ENCODE data around the gene SVEP1. TPM values are rescaled to one million over a fixed set of nuclear protein-coding genes. Genes with fewer than 3 reads are reported as not detected.
A peak's percentile ranks its signal among the peaks of the same experiment; 100 is the strongest.
"Not testable (repeated sequence)": the region's sequence is repeated elsewhere in the genome, so short reads cannot be mapped to it uniquely, and the experiment has no call there.

Gene SVEP1
- total RNA-seq = under 1 TPM; 0.11 to 0.13 TPM

DNA sequence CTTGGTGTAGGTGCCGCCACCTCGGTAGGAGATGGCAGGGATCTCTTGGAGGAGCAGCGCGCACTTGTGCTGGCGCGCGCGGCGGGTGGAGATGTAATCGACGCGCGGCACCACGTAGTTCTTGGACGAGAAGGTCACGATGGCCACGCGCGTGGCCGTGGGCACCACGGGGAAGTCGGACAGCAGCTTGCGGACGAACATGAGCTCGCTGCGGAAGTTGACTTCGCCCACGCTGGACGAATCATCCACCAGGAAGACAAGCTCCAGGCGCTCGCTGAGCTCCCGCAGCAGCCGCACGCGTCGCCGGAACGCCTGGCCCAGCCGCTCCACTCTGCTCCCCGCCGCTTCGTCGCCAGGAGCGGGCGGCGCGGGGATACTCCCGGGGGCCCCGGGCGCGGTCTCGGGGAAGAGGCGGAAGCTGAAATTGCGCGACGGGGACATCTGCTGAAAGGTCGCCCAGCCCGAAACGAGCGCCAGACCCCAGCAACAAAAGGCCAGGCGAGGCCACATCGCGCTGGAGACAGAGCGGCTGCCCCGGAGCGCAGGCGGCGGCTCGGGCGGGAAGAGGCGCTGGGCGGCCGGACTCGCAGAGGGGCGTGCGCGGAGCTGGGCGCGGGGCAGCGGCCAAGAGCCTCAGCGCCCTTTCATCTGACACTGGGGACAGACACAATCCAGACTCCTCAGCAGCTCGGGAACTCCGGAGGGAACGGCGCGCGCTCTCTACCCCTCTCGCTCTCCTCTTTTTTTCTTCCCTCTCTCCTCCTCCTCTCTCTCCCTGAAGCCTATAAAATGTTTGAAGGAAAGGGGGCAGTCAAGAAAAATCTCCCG is at the start of gene SVEP1:
SVEP1 (minus strand) TSS at position 708 of the 828 bp plus-strand sequence; CDS start at position 510, 198 bp downstream.
- H3K9me3 Mint-ChIP-seq = no peaks in the 10 kb centered on the region
- no peak within 1 kb of the TSS for H3K4me3 Mint-ChIP-seq
- no peak within 1 kb of the TSS for H3K27ac Mint-ChIP-seq
- no peak for ATAC-seq (replicated peaks)
- peaks cover 39% of the 10 kb centered on the region for H3K27me3 Mint-ChIP-seq
- H3K36me3 Mint-ChIP-seq (ENCODE audit: low read depth) = no peaks in the 10 kb centered on the region
- H3K4me1 Mint-ChIP-seq = no peaks in the 10 kb centered on the region

DNA sequence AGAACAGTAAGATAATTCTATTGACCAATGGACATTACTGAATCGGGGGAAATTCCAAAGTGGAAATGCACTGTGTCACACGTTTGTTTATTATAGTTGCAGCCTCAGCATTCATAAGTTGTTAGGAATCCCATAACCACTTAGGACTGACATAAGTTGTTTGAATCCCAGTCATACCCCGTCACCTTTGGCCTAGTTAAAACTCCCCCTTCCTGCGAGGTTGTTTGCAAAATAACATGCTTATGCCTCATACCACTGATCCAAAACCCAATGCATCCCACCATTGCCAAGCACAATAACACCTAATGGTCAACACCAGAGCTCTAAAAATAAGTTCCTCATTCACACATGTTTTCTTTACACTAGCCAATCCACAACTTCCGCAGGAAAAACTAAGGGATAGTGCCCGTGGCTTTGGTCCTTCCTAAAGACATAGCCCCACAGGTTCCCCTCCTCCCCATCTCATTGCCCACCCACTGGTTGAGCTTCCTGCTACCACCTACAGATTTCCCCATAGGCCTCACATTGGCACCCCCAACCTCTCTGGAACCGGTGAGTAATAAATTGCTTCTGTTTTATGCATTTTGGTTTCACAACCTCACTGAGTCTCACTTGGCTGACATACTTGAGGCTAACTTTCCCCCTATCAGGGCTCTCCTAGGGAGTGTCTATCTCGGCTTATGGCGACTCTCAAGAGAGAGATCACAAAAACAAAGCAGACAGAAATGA is 46.7 kb upstream of the SVEP1 start:
- ATAC-seq (replicated peaks) = peak; percentile 98

DNA sequence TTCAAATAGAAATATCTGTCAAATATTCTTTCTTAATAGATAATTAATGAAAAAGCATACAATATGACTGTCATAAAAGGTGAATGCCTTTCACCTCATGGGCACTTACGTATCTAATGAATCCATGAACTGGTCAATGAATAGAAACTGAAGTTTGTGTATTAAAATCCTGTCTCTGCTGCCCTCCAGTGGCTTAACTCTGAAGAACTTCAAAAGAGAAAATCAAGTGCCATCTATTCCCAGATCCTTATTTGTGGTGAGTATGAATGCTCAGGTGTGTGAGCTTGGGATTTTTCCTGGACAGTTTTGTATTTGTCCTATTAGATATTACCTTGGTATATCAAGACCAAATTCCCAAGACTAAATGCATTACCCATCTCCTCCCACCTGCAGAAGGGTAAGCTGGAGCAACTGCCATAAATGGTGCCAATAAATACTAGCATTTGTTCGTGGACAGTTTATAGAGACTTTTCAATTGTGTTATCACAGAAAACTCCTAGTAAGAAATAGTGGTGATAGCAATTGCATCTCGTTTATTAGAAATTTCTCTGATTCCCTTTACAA is 44.0 kb upstream of the SVEP1 start:
- Mint-ChIP-seq H3K9me3 (no peaks in the 10 kb centered on the region), H3K27me3 (peaks cover 4% of the 10 kb centered on the region), H3K36me3 (ENCODE audit: low read depth) (no peaks in the 10 kb centered on the region), H3K27ac (no peak overlapping the region), H3K4me3 (no peak overlapping the region), H3K4me1 (no peaks in the 10 kb centered on the region)
- no peak for ATAC-seq (replicated peaks)

More for the DNA sequence above, 46.7 kb upstream of the SVEP1 start:
- Mint-ChIP-seq H3K4me1 (no peaks in the 10 kb centered on the region), H3K4me3 (no peak overlapping the region), H3K27ac (no peak overlapping the region), H3K9me3 (no peaks in the 10 kb centered on the region), H3K27me3 (no peaks in the 10 kb centered on the region), H3K36me3 (ENCODE audit: low read depth) (no peaks in the 10 kb centered on the region)

DNA sequence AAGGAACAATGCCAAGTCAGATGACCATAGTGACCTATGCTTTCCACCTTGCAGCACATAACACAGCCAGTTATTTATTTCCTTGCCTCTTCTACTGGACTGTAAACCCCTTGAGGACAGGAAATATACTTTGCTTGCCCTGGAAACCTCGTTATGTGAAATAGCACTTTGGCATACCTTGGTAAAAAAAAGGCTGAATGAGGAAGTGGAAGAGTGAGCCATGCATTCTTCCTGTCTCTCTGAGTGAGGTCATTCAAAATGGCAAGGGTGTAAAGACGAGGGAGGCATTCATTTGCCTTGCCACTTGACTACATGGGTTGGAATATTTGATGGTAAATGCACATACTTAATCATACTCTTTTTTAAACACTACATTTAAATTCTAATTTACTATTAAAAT is 42.8 kb upstream of the SVEP1 start:
- H3K4me1 Mint-ChIP-seq = no peaks in the 10 kb centered on the region
- H3K4me3 Mint-ChIP-seq = no peak overlapping the region
- peaks cover 4% of the 10 kb centered on the region for H3K27me3 Mint-ChIP-seq
- ATAC-seq (replicated peaks) = no peak
- no peak overlapping the region for H3K27ac Mint-ChIP-seq
- H3K36me3 Mint-ChIP-seq (ENCODE audit: low read depth) = no peaks in the 10 kb centered on the region
- H3K9me3 Mint-ChIP-seq = no peaks in the 10 kb centered on the region

DNA sequence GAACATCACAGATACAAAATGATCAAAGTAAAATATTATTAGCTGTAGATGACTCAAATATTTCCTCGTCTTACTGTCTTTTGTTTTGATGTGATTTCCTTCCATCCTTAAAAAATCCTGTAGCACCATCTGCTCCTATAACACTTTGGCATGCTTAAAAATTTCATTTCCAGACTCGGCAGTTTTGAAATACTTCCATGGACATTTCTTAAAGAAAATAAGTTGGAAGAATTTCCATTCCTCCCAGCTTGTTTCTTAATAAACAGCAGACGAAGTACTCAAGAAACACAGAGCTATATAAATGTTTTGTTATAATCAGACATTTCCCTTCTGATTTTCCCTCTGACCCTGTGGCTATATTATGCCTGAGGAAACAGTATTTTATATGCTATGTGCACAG is 41.2 kb upstream of the SVEP1 start:
- H3K27me3 Mint-ChIP-seq = peaks cover 4% of the 10 kb centered on the region
- H3K9me3 Mint-ChIP-seq = no peaks in the 10 kb centered on the region
- no peaks in the 10 kb centered on the region for H3K4me1 Mint-ChIP-seq
- H3K4me3 Mint-ChIP-seq = no peak overlapping the region
- no peak for ATAC-seq (replicated peaks)
- H3K36me3 Mint-ChIP-seq (ENCODE audit: low read depth) = no peaks in the 10 kb centered on the region
- no peak overlapping the region for H3K27ac Mint-ChIP-seq

DNA sequence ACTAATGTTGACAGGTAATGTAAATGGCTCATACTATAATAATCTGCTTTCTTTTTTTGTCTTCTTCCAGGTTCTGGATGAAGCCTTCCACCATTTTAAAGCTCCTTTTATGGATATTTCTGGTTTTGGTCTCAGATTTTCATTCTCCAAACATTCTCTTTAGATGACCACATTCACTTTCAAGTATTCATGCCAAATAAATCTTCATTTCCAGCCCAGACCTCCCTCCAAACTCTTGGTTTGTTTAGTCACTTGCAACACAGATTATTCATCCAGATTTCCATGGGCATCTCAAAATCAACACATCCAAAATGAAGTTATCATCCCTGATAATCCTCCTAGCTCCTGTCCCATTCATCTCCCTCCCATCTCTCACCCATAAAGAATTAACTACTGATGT is 40.3 kb upstream of the SVEP1 start:
- H3K36me3 Mint-ChIP-seq (ENCODE audit: low read depth) = no peaks in the 10 kb centered on the region
- H3K27me3 Mint-ChIP-seq = peaks cover 4% of the 10 kb centered on the region
- ATAC-seq (replicated peaks) = no peak
- H3K4me3 Mint-ChIP-seq = no peak overlapping the region
- H3K4me1 Mint-ChIP-seq = no peaks in the 10 kb centered on the region
- H3K9me3 Mint-ChIP-seq = no peaks in the 10 kb centered on the region
- no peak overlapping the region for H3K27ac Mint-ChIP-seq

DNA sequence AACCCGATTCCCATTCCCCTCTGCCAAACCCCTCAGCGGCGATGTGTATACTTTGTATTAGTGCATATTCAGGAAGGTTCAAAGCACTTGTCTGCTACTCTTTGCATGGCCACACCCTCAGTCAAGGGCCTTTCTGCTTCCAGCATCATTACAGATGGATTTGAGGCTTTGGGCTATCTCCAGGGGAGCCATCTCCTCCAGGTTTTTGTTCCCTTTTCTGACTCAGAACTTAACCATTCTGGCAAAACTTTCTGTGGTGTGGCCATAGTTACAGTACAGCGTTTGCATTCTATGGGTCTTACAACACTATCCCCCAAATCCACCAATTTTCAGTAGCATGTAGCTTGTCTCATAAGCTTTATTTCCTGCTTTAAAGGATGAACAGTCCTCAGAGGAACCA is 36.0 kb upstream of the SVEP1 start:
- ATAC-seq (replicated peaks) = no peak
- Mint-ChIP-seq H3K4me1 (no peaks in the 10 kb centered on the region), H3K27me3 (peaks cover 4% of the 10 kb centered on the region), H3K36me3 (ENCODE audit: low read depth) (no peaks in the 10 kb centered on the region), H3K4me3 (no peak overlapping the region), H3K9me3 (no peaks in the 10 kb centered on the region), H3K27ac (no peak overlapping the region)

DNA sequence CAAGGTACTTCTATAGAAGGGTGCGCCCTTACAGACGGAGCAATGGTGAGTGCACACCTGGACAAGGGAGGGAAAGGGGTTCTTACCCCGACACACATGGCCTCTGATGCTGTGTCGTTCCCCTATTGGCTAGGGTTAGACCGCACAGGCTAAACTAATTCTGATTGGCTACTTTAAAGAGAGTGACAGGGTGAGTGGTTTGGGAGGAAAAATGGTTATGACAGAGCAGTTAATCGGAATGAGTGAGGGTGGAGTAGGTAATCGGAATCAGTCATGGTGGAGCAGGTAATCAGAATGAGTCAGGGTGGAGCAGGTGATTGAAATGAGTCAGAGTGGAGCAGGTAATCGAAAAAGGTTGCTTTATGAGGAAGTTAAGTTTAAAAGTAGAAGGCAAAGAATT is 35.0 kb upstream of the SVEP1 start:
- H3K4me1 Mint-ChIP-seq; H3K4me3 Mint-ChIP-seq; H3K27ac Mint-ChIP-seq; H3K9me3 Mint-ChIP-seq; ATAC-seq (replicated peaks); H3K27me3 Mint-ChIP-seq; H3K36me3 Mint-ChIP-seq (ENCODE audit: low read depth): not testable (repeated sequence)

DNA sequence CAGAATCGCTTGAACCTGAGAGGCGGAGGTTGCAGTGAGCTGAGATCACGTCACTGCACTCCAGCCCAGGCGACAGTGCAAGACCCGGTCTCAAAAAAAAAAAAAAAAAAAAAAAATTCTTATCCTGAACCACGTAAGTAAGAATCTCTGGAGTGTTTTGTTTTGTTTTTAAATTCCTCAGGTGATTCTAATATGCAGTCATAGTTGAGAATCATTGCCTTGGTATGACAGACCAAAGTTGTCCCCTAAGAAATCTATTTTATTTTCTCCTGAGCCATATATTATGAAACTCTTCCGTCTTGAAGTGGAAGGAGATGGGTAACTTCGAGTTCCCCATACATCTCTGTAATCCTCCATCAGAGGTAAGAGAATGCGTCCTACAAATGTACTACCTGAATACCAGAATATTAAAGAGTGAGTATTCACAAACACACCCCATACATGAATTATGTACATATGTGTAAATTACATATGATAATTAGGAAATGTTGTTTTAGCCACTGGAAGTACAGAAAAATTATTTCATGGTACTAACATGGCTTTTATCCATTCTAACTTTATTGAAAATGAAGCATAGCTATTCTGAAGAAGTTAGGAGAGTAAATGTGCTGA is 26.7 kb upstream of the SVEP1 start:
- no peaks in the 10 kb centered on the region for H3K4me1 Mint-ChIP-seq
- H3K9me3 Mint-ChIP-seq = no peaks in the 10 kb centered on the region
- H3K27ac Mint-ChIP-seq = no peak overlapping the region
- no peaks in the 10 kb centered on the region for H3K36me3 Mint-ChIP-seq (ENCODE audit: low read depth)
- H3K27me3 Mint-ChIP-seq = peaks cover 4% of the 10 kb centered on the region
- no peak overlapping the region for H3K4me3 Mint-ChIP-seq
- no peak for ATAC-seq (replicated peaks)

DNA sequence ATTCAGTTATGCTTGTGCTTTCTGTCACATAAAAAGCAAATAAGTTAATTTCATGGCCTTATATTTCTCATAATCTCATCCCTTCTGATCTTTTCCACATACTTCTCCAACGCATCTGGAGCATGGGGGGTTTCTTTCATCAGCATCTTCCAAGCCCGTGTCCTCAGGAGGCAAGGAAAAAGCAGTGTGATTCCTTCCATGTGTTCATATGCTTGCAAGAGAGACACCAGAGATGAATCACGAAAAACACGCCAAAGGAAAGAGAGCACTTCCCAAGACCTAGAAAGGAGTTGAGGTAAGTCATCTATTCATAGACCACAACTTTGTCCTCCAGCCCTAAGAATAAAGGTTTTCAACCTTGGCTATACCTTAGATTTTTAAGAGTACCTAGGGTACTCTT is 26.0 kb upstream of the SVEP1 start:
- H3K9me3 Mint-ChIP-seq = no peaks in the 10 kb centered on the region
- no peak overlapping the region for H3K27ac Mint-ChIP-seq
- no peak overlapping the region for H3K4me3 Mint-ChIP-seq
- no peaks in the 10 kb centered on the region for H3K36me3 Mint-ChIP-seq (ENCODE audit: low read depth)
- no peaks in the 10 kb centered on the region for H3K4me1 Mint-ChIP-seq
- H3K27me3 Mint-ChIP-seq = peaks cover 4% of the 10 kb centered on the region
- no peak for ATAC-seq (replicated peaks)

DNA sequence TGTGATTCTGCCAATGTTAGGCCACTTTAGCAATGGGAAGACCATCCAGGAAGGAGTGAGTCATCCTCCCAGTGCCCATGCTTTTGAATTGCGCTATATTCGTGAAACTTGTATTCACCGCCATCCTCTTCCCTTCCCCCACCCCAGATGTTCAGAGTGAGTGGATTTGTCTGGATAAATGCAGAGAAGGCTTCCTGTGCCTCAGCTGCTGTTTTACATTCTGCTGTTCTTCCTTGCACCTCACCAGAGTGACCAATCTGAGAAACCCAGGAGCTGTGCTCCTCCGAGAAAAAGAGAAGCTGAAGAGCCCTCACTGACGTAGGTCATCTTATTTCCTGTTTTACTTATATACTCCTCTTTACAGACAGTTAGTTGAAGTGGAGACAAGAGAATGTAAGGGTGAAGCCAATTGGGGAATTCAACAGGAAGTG is 24.6 kb upstream of the SVEP1 start:
- ATAC-seq (replicated peaks) = no peak
- Mint-ChIP-seq H3K4me3 (no peak overlapping the region), H3K4me1 (no peaks in the 10 kb centered on the region), H3K27ac (no peak overlapping the region), H3K9me3 (no peaks in the 10 kb centered on the region), H3K27me3 (no peaks in the 10 kb centered on the region), H3K36me3 (ENCODE audit: low read depth) (no peaks in the 10 kb centered on the region)

DNA sequence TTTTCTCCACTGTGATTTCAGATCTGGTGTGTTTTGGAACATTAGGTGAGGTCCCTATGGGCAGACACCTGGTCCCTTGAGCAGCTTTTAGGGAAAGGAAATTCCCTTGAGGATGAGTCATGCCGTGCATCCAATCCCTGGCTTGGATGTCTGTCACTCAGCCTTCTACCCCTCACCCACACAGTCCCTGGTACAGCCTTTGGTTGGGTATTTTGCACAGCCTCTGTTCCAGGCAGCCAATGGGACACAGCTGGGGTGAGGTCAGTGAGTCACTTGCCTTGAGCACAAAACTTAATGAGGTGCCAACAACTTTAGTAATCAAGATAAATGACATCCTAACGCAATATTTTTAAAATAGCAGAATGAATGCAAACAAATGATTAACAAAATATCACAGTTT is 22.7 kb upstream of the SVEP1 start:
- no peaks in the 10 kb centered on the region for H3K36me3 Mint-ChIP-seq (ENCODE audit: low read depth)
- H3K4me1 Mint-ChIP-seq = no peaks in the 10 kb centered on the region
- H3K27ac Mint-ChIP-seq = no peak overlapping the region
- H3K27me3 Mint-ChIP-seq = no peaks in the 10 kb centered on the region
- H3K4me3 Mint-ChIP-seq = no peak overlapping the region
- ATAC-seq (replicated peaks) = no peak
- no peaks in the 10 kb centered on the region for H3K9me3 Mint-ChIP-seq

DNA sequence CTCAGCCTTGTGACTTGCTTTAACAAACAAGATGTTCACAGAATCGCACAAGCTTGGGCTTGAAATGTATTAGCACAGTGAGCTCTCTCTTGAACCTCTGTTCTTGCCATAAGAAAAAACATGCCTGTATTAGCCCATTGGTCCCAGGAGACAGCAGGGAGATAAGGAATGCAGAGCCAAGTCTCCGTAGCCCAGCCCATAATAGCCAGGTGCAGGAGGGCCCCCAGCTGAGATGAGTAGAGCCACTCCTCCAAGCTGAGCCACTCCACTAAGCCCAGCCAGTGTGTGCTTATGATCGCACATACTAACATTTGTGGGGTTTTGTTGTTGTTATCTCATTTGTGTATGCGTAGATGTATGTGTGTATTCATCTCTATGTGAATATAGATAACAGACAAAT is 21.6 kb upstream of the SVEP1 start:
- ATAC-seq (replicated peaks) = no peak
- no peaks in the 10 kb centered on the region for H3K27me3 Mint-ChIP-seq
- no peaks in the 10 kb centered on the region for H3K4me1 Mint-ChIP-seq
- H3K36me3 Mint-ChIP-seq (ENCODE audit: low read depth) = no peaks in the 10 kb centered on the region
- H3K27ac Mint-ChIP-seq = no peak overlapping the region
- no peaks in the 10 kb centered on the region for H3K9me3 Mint-ChIP-seq
- H3K4me3 Mint-ChIP-seq = no peak overlapping the region

DNA sequence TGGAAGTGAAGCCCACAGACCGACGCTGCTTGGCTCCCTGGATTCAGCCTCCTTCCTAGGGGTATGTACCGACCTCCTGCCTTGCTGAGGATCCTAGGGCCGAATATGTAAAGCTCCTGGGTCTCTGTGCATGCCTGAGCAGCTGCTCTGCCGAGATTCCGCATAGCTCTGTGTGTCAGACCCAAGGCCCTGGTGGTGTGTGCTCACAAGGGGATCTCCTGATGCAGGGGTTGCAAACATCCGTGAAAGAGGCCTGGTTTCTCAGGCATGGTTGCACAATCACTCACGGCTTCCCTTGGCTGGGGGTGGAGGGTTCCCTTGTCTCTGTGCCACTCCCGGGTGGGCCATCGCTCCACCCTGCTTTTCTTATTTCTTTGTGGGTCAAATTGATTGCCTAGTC is 19.9 kb upstream of the SVEP1 start:
- Mint-ChIP-seq H3K9me3 (no peaks in the 10 kb centered on the region), H3K36me3 (ENCODE audit: low read depth) (no peaks in the 10 kb centered on the region), H3K27ac (no peak overlapping the region), H3K4me3 (no peak overlapping the region), H3K4me1 (no peaks in the 10 kb centered on the region), H3K27me3 (no peaks in the 10 kb centered on the region)
- no peak for ATAC-seq (replicated peaks)
